Measurements from ENCODE around the gene TCP11L1.
"Not testable (repeated sequence)": the region's sequence is repeated elsewhere in the genome, so short reads cannot be mapped to it uniquely, and the experiment has no call there.

Gene TCP11L1

GRCh38 chr11:33021501-33021900, 17.9 kb upstream of the TCP11L1 start:
- TF ChIP-seq CTCF (IDR thresholded peaks at IDR 0.05) = no peak
- no peak for DNase-seq
- no peak overlapping the region for H3K27ac ChIP-seq
- H3K4me3 ChIP-seq = no peak overlapping the region
- no peaks in the 10 kb centered on the region for H3K36me3 ChIP-seq
- peaks cover 0 to 5% of the 10 kb centered on the region in 2 donors for H3K27me3 ChIP-seq
- intact Hi-C loops (cut with DNase I; ENCODE audit: low total_unique reads) = no loop called here
- peaks cover 0 to 4% (median 0%) of the 10 kb centered on the region in 4 donors for H3K4me1 ChIP-seq
- H3K9me3 ChIP-seq = no peaks in the 10 kb centered on the region

GRCh38 chr11:33021937-33022336, 17.4 kb upstream of the TCP11L1 start:
- Histone ChIP-seq H3K27ac (no peak overlapping the region), H3K4me1 (peaks cover 0 to under 1% (median 0%) of the 10 kb centered on the region in 4 donors), H3K27me3 (peaks cover 0 to 5% of the 10 kb centered on the region in 2 donors), H3K36me3 (no peaks in the 10 kb centered on the region), H3K9me3 (no peaks in the 10 kb centered on the region), H3K4me3 (no peak overlapping the region)
- intact Hi-C loops (cut with DNase I; ENCODE audit: low total_unique reads) = no loop called here
- no peak for TF ChIP-seq CTCF (IDR thresholded peaks at IDR 0.05)
- DNase-seq = no peak

- H3K4me3 ChIP-seq = no peak overlapping the region
- no peak overlapping the region for H3K27ac ChIP-seq
- TF ChIP-seq CTCF (IDR thresholded peaks at IDR 0.05) = no peak
- no peak for DNase-seq
- intact Hi-C loops (cut with DNase I; ENCODE audit: low total_unique reads) = no loop called here
- no peaks in the 10 kb centered on the region for H3K9me3 ChIP-seq
- H3K4me1 ChIP-seq = no peaks in the 10 kb centered on the region
- no peaks in the 10 kb centered on the region for H3K27me3 ChIP-seq
- H3K36me3 ChIP-seq = no peaks in the 10 kb centered on the region
Observed at GRCh38 chr11:33025339-33025722, 14.0 kb upstream of the TCP11L1 start.

GRCh38 chr11:33027233-33027632, 12.1 kb upstream of the TCP11L1 start:
- Histone ChIP-seq H3K9me3 (no peaks in the 10 kb centered on the region), H3K4me1 (no peaks in the 10 kb centered on the region), H3K36me3 (no peaks in the 10 kb centered on the region), H3K27ac (no peak overlapping the region), H3K4me3 (no peak overlapping the region), H3K27me3 (no peaks in the 10 kb centered on the region)
- intact Hi-C loops (cut with DNase I; ENCODE audit: low total_unique reads) = no loop called here
- no peak for TF ChIP-seq CTCF (IDR thresholded peaks at IDR 0.05)
- no peak for DNase-seq

- no peak for DNase-seq
- Histone ChIP-seq H3K9me3 (no peaks in the 10 kb centered on the region), H3K4me1 (no peaks in the 10 kb centered on the region), H3K36me3 (no peaks in the 10 kb centered on the region), H3K27me3 (no peaks in the 10 kb centered on the region), H3K27ac (no peak overlapping the region), H3K4me3 (no peak overlapping the region)
- intact Hi-C loops (cut with DNase I; ENCODE audit: low total_unique reads) = no loop called here
- TF ChIP-seq CTCF (IDR thresholded peaks at IDR 0.05) = no peak
Observed at GRCh38 chr11:33027846-33028536, 11.4 kb upstream of the TCP11L1 start.

- Histone ChIP-seq H3K4me3 (no peak overlapping the region), H3K27me3 (no peaks in the 10 kb centered on the region), H3K27ac (no peak overlapping the region), H3K4me1 (no peaks in the 10 kb centered on the region), H3K9me3 (no peaks in the 10 kb centered on the region), H3K36me3 (no peaks in the 10 kb centered on the region)
- DNase-seq = no peak
- intact Hi-C loops (cut with DNase I; ENCODE audit: low total_unique reads) = no loop called here
- no peak for TF ChIP-seq CTCF (IDR thresholded peaks at IDR 0.05)
Observed at GRCh38 chr11:33028537-33028914, 10.8 kb upstream of the TCP11L1 start.

- H3K4me3 ChIP-seq; H3K9me3 ChIP-seq; H3K36me3 ChIP-seq; DNase-seq; intact Hi-C loops (cut with DNase I; ENCODE audit: low total_unique reads); H3K27me3 ChIP-seq; H3K27ac ChIP-seq; H3K4me1 ChIP-seq: not testable (repeated sequence)
Observed at GRCh38 chr11:33029218-33029617, 10.2 kb upstream of the TCP11L1 start.

Measured in tibial artery (tissue), 4 donors.